Osteoblast (primary cell): Measurements from ENCODE around the gene FCMR. TPM values are rescaled to one million over a fixed set of nuclear protein-coding genes. Genes with fewer than 3 reads are reported as not detected.

ENCODE experiments used
- DNase-seq: peaks from one replicate; pipeline ENCODE4 v3.0.0; 2011; ENCODE audit warnings: low spot score, mixed read lengths; ENCODE audit not compliant: insufficient read length; ENCODE audit errors: missing footprints
- H2AFZ ChIP-seq: 2 replicates; pipeline ENCODE4 v1.6.0; 2011; ENCODE audit warnings: mild to moderate bottlenecking, low read length
- H3K27ac ChIP-seq: 2 replicates; pipeline ENCODE4 v1.5.1; 2011; ENCODE audit warnings: mild to moderate bottlenecking, low read depth, low read length, moderate library complexity
- H3K27me3 ChIP-seq: 2 replicates; pipeline ENCODE4 v1.6.0; 2012; ENCODE audit warnings: mild to moderate bottlenecking, control low read depth, inconsistent platforms, low read length, moderate library complexity; ENCODE audit not compliant: insufficient read depth
- H3K36me3 ChIP-seq: 2 replicates; pipeline ENCODE4 v1.5.1; 2011; ENCODE audit warnings: mild to moderate bottlenecking, low read length, control low read depth, moderate library complexity; ENCODE audit not compliant: insufficient read depth
- H3K4me1 ChIP-seq: 2 replicates; pipeline ENCODE4 v1.5.1; 2011; ENCODE audit warnings: mild to moderate bottlenecking, low read length, control low read depth, moderate library complexity; ENCODE audit not compliant: insufficient read depth
- H3K4me2 ChIP-seq: 2 replicates; pipeline ENCODE4 v1.6.0; 2011; ENCODE audit warnings: mild to moderate bottlenecking, low read length; ENCODE audit not compliant: insufficient read depth
- H3K4me3 ChIP-seq: fragments of 200-600 bp; sonication (generic); 3 replicates; pipeline ENCODE4 v1.5.1; 2012; ENCODE audit warnings: mild to moderate bottlenecking, low read length, inconsistent platforms; ENCODE audit not compliant: insufficient read depth
- H3K79me2 ChIP-seq: 2 replicates; pipeline ENCODE4 v1.6.0; 2012; ENCODE audit warnings: mild to moderate bottlenecking, low read length, control low read depth, inconsistent platforms; ENCODE audit not compliant: insufficient read depth
- H3K9me3 ChIP-seq: 2 replicates; pipeline ENCODE4 v1.5.1; 2011; ENCODE audit warnings: low read depth, low read length, control low read depth
- H4K20me1 ChIP-seq: 2 replicates; pipeline ENCODE4 v1.6.0; 2012; ENCODE audit warnings: mild to moderate bottlenecking, low read length, control low read depth; ENCODE audit not compliant: insufficient read depth
- CTCF ChIP-seq: IDR thresholded peaks from 2 replicates; pipeline ENCODE4 v1.5.1; 2011; ENCODE audit warnings: mild to moderate bottlenecking, low read depth, low read length, moderate library complexity; ENCODE audit errors: extremely low read depth
- total RNA-seq: library from RNA; depleted of rRNA; stranded (reverse); fragments of >200 nt; gene quantifications from 2 replicates; pipeline ENCODE4 v1.2.3, GENCODE V29; 2012

Gene FCMR
- total RNA-seq, 1 donor: not detected

- H3K36me3 ChIP-seq: no peaks in the 10 kb centered on the region
- no peaks in the 10 kb centered on the region for H3K79me2 ChIP-seq
- no peaks in the 10 kb centered on the region for H4K20me1 ChIP-seq
- peak overlapping the region; percentile 38 for H2AFZ ChIP-seq
- H3K27ac ChIP-seq: peak overlapping the region; percentile 67
- no peak overlapping the region for H3K4me3 ChIP-seq
- no peaks in the 10 kb centered on the region for H3K9me3 ChIP-seq
- peaks cover 15% of the 10 kb centered on the region for H3K4me1 ChIP-seq
- DNase-seq: peak; percentile 94
- H3K4me2 ChIP-seq: no peak overlapping the region
- no peak for TF ChIP-seq CTCF
- peaks cover 18% of the 10 kb centered on the region for H3K27me3 ChIP-seq
Observed at GRCh38 chr1:206905295-206906164, 16.2 kb downstream of the FCMR start.

- Histone ChIP-seq H3K4me3 (no peak overlapping the region), H3K4me1 (peaks cover 15% of the 10 kb centered on the region), H3K36me3 (no peaks in the 10 kb centered on the region), H3K9me3 (no peaks in the 10 kb centered on the region), H2AFZ (no peak overlapping the region), H3K79me2 (no peaks in the 10 kb centered on the region), H3K27me3 (peaks cover 9% of the 10 kb centered on the region), H4K20me1 (no peaks in the 10 kb centered on the region), H3K4me2 (no peak overlapping the region), H3K27ac (peak overlapping the region; percentile 67)
- no peak for DNase-seq
- no peak for TF ChIP-seq CTCF
Observed at GRCh38 chr1:206904423-206905142, 17.2 kb downstream of the FCMR start.

GRCh38 chr1:206903687-206904086 lies 18.1 kb downstream of the FCMR start:
- Histone ChIP-seq H3K4me3 (no peak overlapping the region), H3K4me2 (no peak overlapping the region), H3K36me3 (no peaks in the 10 kb centered on the region), H3K27ac (no peak overlapping the region), H2AFZ (no peak overlapping the region), H3K4me1 (peaks cover 22% of the 10 kb centered on the region), H3K79me2 (no peaks in the 10 kb centered on the region), H4K20me1 (no peaks in the 10 kb centered on the region), H3K9me3 (no peaks in the 10 kb centered on the region), H3K27me3 (peaks cover 3% of the 10 kb centered on the region)
- no peak for DNase-seq
- TF ChIP-seq CTCF: no peak

- DNase-seq: no peak
- Histone ChIP-seq H3K27me3 (no peaks in the 10 kb centered on the region), H3K4me3 (no peak overlapping the region), H3K79me2 (no peaks in the 10 kb centered on the region), H2AFZ (no peak overlapping the region), H4K20me1 (no peaks in the 10 kb centered on the region), H3K4me1 (peaks cover 30% of the 10 kb centered on the region), H3K27ac (no peak overlapping the region), H3K36me3 (no peaks in the 10 kb centered on the region), H3K4me2 (no peak overlapping the region), H3K9me3 (no peaks in the 10 kb centered on the region)
- TF ChIP-seq CTCF: no peak
Observed at GRCh38 chr1:206902702-206903101, 19.0 kb downstream of the FCMR start.
